Astrocyte (in vitro differentiated cells and primary cell): ENCODE data around the gene COX15. TPM values are rescaled to one million over a fixed set of nuclear protein-coding genes. Genes with fewer than 3 reads are reported as not detected.

Experiments used
- DNase-seq: peaks from one replicate; pipeline ENCODE4 v3.0.0-alpha.2; 2010; ENCODE audit warnings: low read depth
- FAIRE-seq: peaks from 2 replicates; lab custom pipeline; 2011; peaks lifted over from hg19 to GRCh38; lab: Jason Lieb, UNC
- H2AFZ ChIP-seq: 2 replicates; pipeline ENCODE4 v1.6.0; 2012; ENCODE audit warnings: low read depth, low read length, inconsistent platforms
- H3K27ac ChIP-seq: 2 replicates; pipeline ENCODE4 v1.5.1; 2011; ENCODE audit warnings: low read depth, low read length, inconsistent platforms
- H3K27me3 ChIP-seq: 2 replicates; pipeline ENCODE4 v1.6.0; 2011; ENCODE audit warnings: low read length, inconsistent platforms; ENCODE audit not compliant: insufficient read depth
- H3K36me3 ChIP-seq: 2 replicates; pipeline ENCODE4 v1.5.1; 2011; ENCODE audit warnings: low read length, inconsistent platforms; ENCODE audit not compliant: insufficient read depth
- H3K4me1 ChIP-seq: 2 replicates; pipeline ENCODE4 v1.5.1; 2011; ENCODE audit warnings: low read length, inconsistent platforms; ENCODE audit not compliant: insufficient read depth
- H3K4me2 ChIP-seq: 2 replicates; pipeline ENCODE4 v1.6.0; 2012; ENCODE audit warnings: low read length, inconsistent platforms
- H3K4me3 ChIP-seq: 2 replicates; pipeline ENCODE4 v1.5.1; 2011; ENCODE audit warnings: low read depth, mild to moderate bottlenecking, low read length, inconsistent platforms; ENCODE audit not compliant: insufficient read depth
- H3K79me2 ChIP-seq: 2 replicates; pipeline ENCODE4 v1.6.0; 2012; ENCODE audit warnings: mild to moderate bottlenecking, low read length, inconsistent platforms; ENCODE audit not compliant: insufficient read depth
- H3K9ac ChIP-seq: 2 replicates; pipeline ENCODE4 v1.6.0; 2012; ENCODE audit warnings: mild to moderate bottlenecking, low read length, inconsistent platforms
- H3K9me3 ChIP-seq: 2 replicates; pipeline ENCODE4 v1.5.1; 2012; ENCODE audit warnings: low read depth, mild to moderate bottlenecking, low read length, inconsistent platforms; ENCODE audit not compliant: insufficient read depth
- H4K20me1 ChIP-seq: 2 replicates; pipeline ENCODE4 v1.6.0; 2012; ENCODE audit warnings: low read length, inconsistent platforms; ENCODE audit not compliant: insufficient read depth
- H3K27ac Mint-ChIP-seq: one replicate; pipeline ENCODE4 v1.8.0; 2021; ENCODE audit warnings: mild to moderate bottlenecking, mixed read lengths; ENCODE audit not compliant: unreplicated experiment
- H3K27me3 Mint-ChIP-seq: one replicate; pipeline ENCODE4 v1.8.0; 2021; ENCODE audit warnings: low read depth, mixed read lengths; ENCODE audit not compliant: unreplicated experiment
- H3K36me3 Mint-ChIP-seq: one replicate; pipeline ENCODE4 v1.8.0; 2021; ENCODE audit warnings: low read depth, mixed read lengths; ENCODE audit not compliant: unreplicated experiment
- H3K4me1 Mint-ChIP-seq: one replicate; pipeline ENCODE4 v1.8.0; 2021; ENCODE audit warnings: low read depth, mixed read lengths; ENCODE audit not compliant: unreplicated experiment
- H3K4me3 Mint-ChIP-seq: one replicate; pipeline ENCODE4 v1.8.0; 2021; ENCODE audit warnings: mild to moderate bottlenecking, moderate library complexity, mixed read lengths; ENCODE audit not compliant: unreplicated experiment
- H3K9me3 Mint-ChIP-seq: one replicate; pipeline ENCODE4 v1.8.0; 2021; ENCODE audit warnings: mild to moderate bottlenecking, mixed read lengths; ENCODE audit not compliant: unreplicated experiment
- EZH2 ChIP-seq: IDR thresholded peaks from 2 replicates; pipeline ENCODE4 v1.6.1; 2012; ENCODE audit warnings: mild to moderate bottlenecking, low read length, inconsistent platforms; ENCODE audit not compliant: insufficient read depth
- total RNA-seq: library from RNA; stranded (reverse); gene quantifications from 2 replicates; pipeline ENCODE4 v1.2.1, GENCODE V29; 2021
- TF ChIP-seq, protein P1 (sequence below): IDR thresholded peaks from 2 replicates; pipeline ENCODE4 v1.5.1; 2011; ENCODE audit warnings: low read depth, mild to moderate bottlenecking, inconsistent platforms, low read length, moderate library complexity; ENCODE audit not compliant: insufficient read depth

COX15 gene
- total RNA-seq, 1 donor from 2014 or later: 33.4 TPM

DNA sequence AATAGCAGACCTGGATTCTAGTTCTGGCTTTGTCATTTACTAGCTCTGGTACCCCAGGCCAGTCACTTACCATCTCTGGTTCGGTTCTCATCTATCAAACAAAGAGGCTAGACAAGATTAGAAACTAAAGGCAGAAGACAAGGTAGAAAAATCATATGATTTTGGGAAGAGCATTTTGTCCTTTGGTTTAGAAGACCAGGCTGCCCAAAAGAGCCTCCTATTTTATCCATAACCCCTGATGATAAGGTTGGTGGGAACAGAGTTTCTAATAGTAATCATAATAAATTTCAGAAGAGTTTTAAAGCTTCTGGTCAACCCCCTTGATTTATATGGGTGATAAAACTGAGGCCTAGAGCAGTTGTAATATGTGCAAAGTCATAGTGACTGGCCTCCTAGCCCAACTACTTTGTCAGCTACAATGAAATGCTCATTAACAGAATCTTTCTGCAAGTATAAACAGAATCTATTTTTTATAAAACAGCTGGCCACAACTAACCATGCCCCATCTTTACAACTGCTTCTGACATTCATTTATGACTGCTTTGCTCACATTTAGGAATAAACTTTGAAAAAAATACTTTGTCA is 23.4 kb downstream of the COX15 start:
- FAIRE-seq: no peak
- no peak overlapping the region for H2AFZ ChIP-seq

DNA sequence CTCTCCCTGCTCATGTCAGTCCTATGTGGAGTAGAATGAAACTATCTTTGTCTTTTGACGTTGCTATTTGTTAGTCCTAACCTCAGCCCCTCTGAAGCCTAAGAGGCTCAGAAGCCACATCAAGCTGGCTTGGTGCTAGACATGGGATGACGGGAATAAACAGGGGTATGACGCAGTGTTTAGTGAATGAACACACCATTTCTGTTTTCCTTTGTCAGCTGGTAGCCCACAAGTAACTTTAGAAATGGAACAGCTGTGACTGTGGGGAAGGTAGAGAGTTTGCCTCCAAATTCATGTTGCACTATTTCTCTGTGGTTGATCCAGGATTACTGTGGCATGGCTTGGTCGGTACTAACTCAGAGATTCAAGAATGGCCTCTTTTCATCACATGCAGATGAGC is 31.3 kb downstream of the COX15 start:
- Histone ChIP-seq H3K4me3 (no peak overlapping the region), H3K4me1 (no peaks in the 10 kb centered on the region), H3K4me2 (no peak overlapping the region), H4K20me1 (no peaks in the 10 kb centered on the region), H3K9ac (no peak overlapping the region), H3K27me3 (no peaks in the 10 kb centered on the region), H3K27ac (no peak overlapping the region), H3K36me3 (peaks cover 86% of the 10 kb centered on the region), H3K9me3 (no peaks in the 10 kb centered on the region), H2AFZ (no peak overlapping the region), H3K79me2 (no peaks in the 10 kb centered on the region)
- no peak for FAIRE-seq
- Mint-ChIP-seq H3K4me1 (peaks cover 6% of the 10 kb centered on the region), H3K9me3 (no peaks in the 10 kb centered on the region), H3K27ac (no peak overlapping the region), H3K36me3 (peaks cover 28% of the 10 kb centered on the region), H3K4me3 (no peak overlapping the region), H3K27me3 (no peaks in the 10 kb centered on the region)
- DNase-seq: no peak
- TF ChIP-seq, protein P1, sequence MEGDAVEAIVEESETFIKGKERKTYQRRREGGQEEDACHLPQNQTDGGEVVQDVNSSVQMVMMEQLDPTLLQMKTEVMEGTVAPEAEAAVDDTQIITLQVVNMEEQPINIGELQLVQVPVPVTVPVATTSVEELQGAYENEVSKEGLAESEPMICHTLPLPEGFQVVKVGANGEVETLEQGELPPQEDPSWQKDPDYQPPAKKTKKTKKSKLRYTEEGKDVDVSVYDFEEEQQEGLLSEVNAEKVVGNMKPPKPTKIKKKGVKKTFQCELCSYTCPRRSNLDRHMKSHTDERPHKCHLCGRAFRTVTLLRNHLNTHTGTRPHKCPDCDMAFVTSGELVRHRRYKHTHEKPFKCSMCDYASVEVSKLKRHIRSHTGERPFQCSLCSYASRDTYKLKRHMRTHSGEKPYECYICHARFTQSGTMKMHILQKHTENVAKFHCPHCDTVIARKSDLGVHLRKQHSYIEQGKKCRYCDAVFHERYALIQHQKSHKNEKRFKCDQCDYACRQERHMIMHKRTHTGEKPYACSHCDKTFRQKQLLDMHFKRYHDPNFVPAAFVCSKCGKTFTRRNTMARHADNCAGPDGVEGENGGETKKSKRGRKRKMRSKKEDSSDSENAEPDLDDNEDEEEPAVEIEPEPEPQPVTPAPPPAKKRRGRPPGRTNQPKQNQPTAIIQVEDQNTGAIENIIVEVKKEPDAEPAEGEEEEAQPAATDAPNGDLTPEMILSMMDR: no peak
- TF ChIP-seq EZH2: no peak

More for the DNA sequence above, 23.4 kb downstream of the COX15 start:
- peaks cover 45% of the 10 kb centered on the region for H3K36me3 ChIP-seq
- H3K27ac ChIP-seq: no peak overlapping the region
- peaks cover 16% of the 10 kb centered on the region for H4K20me1 ChIP-seq
- H3K4me1 ChIP-seq: no peaks in the 10 kb centered on the region
- H3K4me3 Mint-ChIP-seq: no peak overlapping the region
- no peak overlapping the region for H3K4me3 ChIP-seq
- no peaks in the 10 kb centered on the region for H3K27me3 ChIP-seq
- peak; percentile 22 for DNase-seq
- H3K27ac Mint-ChIP-seq: no peak overlapping the region
- H3K27me3 Mint-ChIP-seq: no peaks in the 10 kb centered on the region
- H3K36me3 Mint-ChIP-seq: peaks cover 13% of the 10 kb centered on the region
- TF ChIP-seq, protein P1: no peak
- TF ChIP-seq EZH2: no peak
- H3K4me2 ChIP-seq: no peak overlapping the region
- H3K9me3 Mint-ChIP-seq: no peaks in the 10 kb centered on the region
- H3K4me1 Mint-ChIP-seq: peaks cover 7% of the 10 kb centered on the region
- H3K79me2 ChIP-seq: no peaks in the 10 kb centered on the region
- H3K9ac ChIP-seq: no peak overlapping the region
- H3K9me3 ChIP-seq: no peaks in the 10 kb centered on the region

DNA sequence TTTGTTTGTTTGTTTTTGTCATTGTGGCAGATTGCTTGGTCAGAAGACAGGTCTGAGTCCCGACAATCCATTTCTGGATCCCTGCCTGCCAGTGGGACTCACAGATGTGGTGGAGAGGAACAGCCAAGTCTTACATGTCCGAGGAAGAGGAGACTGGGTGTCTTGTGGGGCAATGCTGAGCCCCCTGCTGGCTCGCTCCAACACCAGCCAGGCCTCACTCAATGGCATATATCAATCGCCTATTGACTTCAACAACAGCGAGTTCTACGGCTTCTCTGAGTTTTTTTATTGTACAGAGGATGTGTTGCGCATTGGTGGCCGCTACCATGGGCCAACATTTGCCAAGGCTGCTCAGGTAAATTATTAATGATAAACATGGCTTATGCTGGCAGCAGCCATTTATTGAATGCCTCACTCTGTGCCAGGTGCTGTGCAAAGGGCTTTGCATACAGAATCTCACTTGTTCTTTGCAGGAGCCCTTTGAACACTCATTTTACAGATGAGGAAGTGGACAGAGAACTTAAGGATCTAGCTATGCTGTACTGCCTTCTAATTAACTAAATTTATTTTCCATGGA is 33.3 kb downstream of the COX15 start:
- H3K9ac ChIP-seq: no peak overlapping the region
- no peaks in the 10 kb centered on the region for H3K79me2 ChIP-seq
- Mint-ChIP-seq H3K36me3 (peaks cover 22% of the 10 kb centered on the region), H3K27me3 (no peaks in the 10 kb centered on the region), H3K27ac (no peak overlapping the region), H3K9me3 (no peaks in the 10 kb centered on the region), H3K4me1 (peaks cover 11% of the 10 kb centered on the region), H3K4me3 (no peak overlapping the region)
- TF ChIP-seq, protein P1: no peak
- no peak for TF ChIP-seq EZH2
- H4K20me1 ChIP-seq: no peaks in the 10 kb centered on the region
- DNase-seq (no peak), FAIRE-seq (no peak)
- peaks cover 8% of the 10 kb centered on the region for H3K4me1 ChIP-seq
- no peaks in the 10 kb centered on the region for H3K27me3 ChIP-seq
- no peak overlapping the region for H3K4me2 ChIP-seq
- H3K9me3 ChIP-seq: no peaks in the 10 kb centered on the region
- no peak overlapping the region for H3K27ac ChIP-seq
- no peak overlapping the region for H3K4me3 ChIP-seq
- no peak overlapping the region for H2AFZ ChIP-seq
- peaks cover 73% of the 10 kb centered on the region for H3K36me3 ChIP-seq
